Fibroblast of gingiva (primary cell): ENCODE results near the gene PRDX5.
"Not testable (repeated sequence)": the region's sequence is repeated elsewhere in the genome, so short reads cannot be mapped to it uniquely, and the experiment has no call there.

Source experiments
- DNase-seq: peaks from one replicate; pipeline ENCODE4 v3.0.0-alpha.2; 2011; ENCODE audit warnings: low read depth

Gene PRDX5

GRCh38 chr11:64305691-64306562 is 12.0 kb upstream of the PRDX5 start:
- no peak for DNase-seq

DNA sequence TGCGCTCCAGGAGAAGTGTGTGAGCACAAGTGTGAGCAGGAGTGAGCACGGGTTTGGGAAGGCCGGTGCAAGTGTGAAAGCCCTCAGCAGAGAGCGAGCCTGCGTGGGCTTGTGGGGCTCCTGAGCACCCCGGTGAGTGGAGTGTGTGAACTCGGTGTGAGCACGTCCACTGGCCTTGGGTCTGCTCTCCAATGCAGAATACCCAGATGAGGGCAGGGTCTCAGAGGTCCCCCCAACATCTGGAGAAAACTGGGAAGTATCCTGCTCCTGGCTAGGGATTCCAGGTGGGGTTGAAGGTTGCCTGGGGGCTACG is 11.4 kb upstream of the PRDX5 start:
- DNase-seq: no peak

- DNase-seq: peak; percentile 59
These were observed 10.9 kb upstream of the PRDX5 start for GRCh38 chr11:64306876-64307622.

DNA sequence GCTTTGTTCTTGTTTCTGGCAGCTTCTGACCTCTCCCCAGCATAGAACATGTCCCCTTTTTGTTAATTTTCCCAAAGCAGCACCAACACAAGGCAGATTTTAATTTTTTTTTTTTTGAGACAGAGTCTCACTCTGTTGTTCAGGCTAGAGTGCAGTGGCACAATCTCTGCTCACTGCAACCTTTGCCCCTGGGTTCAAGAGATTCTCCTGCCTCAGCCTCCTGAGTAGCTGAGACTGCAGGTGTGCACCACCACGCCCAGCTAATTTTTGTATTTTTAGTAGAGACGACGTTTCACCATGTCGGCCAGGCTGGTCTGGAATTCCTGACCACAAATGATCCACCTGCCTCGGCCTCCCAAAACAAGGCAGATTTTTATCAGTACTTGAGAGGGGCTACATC is 10.1 kb upstream of the PRDX5 start:
- DNase-seq: not testable (repeated sequence)

DNA sequence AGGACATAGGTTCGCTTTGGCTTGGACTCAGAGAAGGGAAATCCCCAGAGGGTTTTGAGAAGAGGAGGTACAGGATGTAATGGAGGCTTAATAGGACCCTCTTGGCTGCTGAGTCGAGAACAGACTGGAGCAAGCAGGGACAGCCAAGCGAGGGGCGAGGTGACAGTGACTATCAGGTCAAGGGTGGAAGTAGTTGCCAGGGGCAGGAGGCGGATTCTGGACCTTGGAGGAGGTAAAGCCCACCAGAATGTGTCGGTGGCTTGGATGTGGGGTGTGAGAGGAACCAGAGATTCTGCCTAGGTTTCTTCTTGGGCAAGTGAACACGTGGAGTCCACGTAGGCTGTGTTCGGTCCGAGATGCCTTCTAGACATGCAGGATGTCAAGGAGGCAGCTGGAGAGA is 5.0 kb upstream of the PRDX5 start:
- no peak for DNase-seq

GRCh38 chr11:64313491-64314145 is 4.3 kb upstream of the PRDX5 start:
- peak; percentile 50 for DNase-seq

DNA sequence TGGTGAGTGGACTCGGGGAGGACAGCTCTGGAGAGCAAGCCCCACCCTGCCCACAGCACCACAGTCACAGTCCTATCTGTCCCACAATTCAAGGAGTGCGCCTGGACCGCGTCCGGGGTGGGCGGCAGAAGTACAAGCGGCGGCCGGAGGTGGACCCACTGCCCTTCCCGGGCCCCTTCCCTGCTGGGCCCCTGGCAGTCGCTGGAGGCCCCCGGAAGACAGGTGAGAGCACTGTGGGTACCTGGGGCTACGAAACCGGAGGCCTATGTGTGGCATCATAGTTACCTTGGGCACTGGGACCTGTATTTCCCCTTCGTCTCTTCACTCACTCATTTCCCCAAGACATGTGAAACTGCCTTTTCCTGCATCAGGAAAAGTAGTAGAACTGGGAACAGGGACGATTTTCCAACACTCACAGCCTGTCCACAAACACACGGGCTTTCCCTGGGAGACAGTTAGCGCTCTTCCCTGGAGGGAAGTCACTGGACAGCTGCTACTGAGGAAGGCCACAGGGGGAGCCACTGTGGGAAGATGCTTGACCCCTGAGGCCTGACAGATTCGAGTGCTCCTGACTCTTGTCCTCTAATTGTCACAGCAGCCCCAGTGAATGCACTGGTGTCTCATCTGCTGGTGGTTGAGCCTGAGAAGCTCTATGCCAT is 3.6 kb upstream of the PRDX5 start:
- DNase-seq: no peak

- DNase-seq: no peak
These were observed 2.9 kb upstream of the PRDX5 start for GRCh38 chr11:64314805-64315561.

DNA sequence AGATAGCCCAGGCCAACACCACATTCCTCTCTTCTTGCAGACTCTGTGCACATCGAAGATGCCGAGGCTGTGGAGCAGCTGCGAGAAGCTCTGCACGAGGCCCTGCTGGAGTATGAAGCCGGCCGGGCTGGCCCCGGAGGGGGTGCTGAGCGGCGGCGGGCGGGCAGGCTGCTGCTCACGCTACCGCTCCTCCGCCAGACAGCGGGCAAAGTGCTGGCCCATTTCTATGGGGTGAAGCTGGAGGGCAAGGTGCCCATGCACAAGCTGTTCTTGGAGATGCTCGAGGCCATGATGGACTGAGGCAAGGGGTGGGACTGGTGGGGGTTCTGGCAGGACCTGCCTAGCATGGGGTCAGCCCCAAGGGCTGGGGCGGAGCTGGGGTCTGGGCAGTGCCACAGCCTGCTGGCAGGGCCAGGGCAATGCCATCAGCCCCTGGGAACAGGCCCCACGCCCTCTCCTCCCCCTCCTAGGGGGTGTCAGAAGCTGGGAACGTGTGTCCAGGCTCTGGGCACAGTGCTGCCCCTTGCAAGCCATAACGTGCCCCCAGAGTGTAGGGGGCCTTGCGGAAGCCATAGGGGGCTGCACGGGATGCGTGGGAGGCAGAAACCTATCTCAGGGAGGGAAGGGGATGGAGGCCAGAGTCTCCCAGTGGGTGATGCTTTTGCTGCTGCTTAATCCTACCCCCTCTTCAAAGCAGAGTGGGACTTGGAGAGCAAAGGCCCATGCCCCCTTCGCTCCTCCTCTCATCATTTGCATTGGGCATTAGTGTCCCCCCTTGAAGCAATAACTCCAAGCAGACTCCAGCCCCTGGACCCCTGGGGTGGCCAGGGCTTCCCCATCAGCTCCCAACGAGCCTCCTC is 2.0 kb upstream of the PRDX5 start:
- DNase-seq: not testable (repeated sequence)

- DNase-seq: no peak
These were observed 1.1 kb upstream of the PRDX5 start for GRCh38 chr11:64316672-64317324.

DNA sequence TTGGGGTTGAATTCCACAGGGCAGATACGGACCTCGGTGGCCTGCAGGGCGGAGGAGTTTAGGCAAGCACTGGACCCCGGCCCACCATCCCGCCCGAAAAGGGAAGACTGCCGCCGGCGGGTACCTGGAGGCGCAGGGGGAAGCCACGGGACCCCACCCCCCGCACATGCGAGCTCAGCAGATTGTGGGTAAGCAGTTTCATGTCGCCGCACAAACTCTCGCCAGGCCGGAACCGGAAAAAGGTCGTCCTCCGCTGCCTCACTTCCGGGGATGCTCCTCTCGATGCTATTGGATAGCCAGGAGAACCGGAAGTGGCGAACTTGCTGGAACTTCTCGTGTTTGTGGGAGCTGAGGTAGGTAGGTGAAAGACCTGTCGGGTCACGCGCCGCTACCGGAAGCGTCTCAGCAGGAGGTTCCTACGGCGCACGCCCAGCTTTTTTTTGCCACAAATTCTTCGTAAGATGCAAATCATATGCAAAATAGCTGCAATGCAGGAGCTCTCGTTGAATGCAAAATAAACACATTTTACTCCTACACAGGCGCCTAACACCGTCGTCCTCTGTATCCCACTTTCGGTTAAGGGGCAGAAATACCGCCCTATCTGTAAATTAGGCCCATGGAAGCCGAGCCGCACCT is 478 bp upstream of the PRDX5 start, which contains the start of gene TRMT112:
TSS of gene TRMT112 (minus strand) at position 235 of the 636 bp plus-strand sequence. CDS start at position 202, 33 bp downstream.
- DNase-seq: peak; percentile 96

DNA sequence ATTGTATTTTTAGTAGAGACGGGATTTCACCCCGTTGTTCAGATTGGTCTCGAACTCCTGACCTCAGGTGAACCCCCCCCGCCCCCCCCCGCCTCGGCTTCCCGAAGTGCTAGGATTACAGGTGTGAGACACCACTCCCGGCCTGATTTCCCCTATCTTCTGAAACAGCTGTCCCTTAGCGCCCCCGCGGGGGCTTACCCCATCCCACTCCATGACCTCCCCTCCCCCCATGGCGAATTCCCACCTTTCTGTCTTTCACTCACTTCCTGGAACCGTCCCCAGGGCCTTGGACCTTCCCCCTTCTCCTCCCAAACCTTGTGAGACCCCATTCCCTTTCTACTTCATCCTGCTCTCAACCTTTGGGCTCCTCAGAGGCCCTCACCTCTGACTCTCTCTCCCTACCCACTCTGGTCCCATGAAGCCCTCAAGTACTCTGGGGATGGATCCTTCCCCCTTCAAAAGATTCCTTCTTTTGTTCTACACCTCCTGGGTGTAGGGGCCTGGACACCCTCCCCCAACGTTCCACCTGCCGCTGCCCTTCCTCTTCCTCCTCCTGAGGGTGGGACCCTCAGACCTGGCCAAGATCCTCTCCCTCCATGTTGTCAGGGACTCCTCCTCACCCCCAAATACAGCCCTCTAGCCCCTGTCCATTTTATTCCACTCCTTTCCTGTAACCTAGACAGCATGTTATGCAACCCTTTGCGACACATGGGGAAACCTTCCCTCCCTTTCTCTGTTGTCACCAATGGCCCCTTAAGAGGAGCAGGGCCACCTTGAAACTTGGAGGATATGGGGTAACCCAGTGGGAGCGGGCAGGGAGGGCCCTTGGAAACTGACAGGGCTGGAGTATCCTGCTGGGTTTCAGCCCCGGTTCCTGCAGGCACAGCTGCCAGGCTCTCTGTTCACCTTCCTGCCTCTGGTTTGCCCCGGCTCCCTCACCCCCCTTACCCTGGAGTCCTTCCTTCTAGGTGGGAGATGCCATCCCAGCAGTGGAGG is 1.1 kb downstream of the PRDX5 start:
- DNase-seq: no peak

DNA sequence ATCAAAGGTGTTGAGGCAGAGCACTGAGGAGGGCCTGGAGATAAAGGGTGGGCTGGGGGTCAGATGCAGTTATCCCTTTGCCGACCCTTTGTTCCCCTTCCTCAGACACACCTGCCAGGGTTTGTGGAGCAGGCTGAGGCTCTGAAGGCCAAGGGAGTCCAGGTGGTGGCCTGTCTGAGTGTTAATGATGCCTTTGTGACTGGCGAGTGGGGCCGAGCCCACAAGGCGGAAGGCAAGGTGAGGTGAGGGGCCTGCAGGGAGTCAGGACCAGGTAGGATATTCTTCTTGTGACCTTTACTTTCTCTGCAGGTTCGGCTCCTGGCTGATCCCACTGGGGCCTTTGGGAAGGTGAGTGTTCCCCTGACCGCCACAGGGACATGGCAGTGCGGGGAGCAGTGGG is 2.6 kb downstream of the PRDX5 start:
- no peak for DNase-seq

DNA sequence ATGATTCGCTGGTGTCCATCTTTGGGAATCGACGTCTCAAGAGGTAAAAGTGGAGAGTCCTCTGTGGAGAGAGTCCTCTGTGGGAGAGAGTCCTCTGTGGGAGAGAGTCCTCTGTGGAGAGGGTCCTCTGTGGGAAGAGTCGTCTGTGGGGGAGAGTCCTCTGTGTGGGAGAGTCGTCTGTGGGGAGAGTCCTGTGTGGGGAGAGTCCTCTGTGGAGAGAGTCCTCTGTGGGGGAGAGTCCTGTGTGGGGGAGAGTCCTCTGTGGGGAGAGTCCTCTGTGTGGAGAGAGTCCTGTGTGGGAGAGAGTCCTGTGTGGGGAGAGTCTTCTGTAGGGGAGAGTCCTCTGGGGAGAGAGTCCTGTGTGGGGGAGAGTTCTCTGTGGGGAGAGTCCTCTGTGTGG is 3.1 kb downstream of the PRDX5 start:
- no peak for DNase-seq

- no peak for DNase-seq
These were observed 3.6 kb downstream of the PRDX5 start for GRCh38 chr11:64321533-64321932.

DNA sequence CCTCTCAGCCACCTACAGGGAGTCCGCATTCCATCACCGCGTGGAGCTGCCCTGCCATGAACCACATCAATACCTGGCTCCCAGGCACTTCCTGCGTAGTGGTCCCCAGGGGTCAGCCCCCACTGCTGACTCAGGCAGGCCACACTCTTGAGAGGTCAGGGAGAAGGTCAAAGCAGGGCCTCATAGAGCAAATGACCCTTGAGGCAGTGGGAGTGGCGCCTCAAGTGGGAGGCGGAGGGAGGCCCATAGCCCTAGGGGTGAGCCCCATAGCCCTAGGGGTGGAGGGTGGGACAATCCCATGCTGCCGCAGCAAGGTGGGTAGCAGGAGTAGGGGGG is 5.0 kb downstream of the PRDX5 start:
- no peak for DNase-seq

DNA sequence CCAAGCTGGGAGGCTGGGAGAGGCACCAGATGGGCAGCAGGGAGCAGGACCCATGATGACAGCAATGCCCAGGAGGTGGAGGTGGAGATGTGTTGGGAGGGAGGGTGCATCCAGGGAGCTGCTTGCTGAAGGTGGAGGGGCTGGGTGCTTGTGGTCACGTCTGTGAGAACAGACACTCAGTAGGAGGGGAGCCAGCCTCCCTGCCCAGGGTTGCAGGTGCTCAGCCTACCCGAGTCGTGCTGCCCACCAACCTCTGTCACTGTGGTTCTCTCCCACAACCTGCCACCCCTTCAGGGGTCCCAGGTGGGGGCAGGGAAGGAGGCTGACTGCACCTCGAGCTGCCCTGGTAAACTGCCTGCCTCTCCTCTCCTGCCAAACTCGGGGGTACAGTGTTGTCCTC is 5.5 kb downstream of the PRDX5 start:
- DNase-seq: no peak

GRCh38 chr11:64323984-64324383 is 6.1 kb downstream of the PRDX5 start:
- not testable (repeated sequence) for DNase-seq
